Activated naive CD4-positive, alpha-beta T cell treated with anti-CD3 and anti-CD28 coated beads, Interleukin-2, amount 10 ng/mL, durations not matched to agents 7 days and 5 days (primary cell): ENCODE results near the gene RALA.
"Not testable (repeated sequence)": the region's sequence is repeated elsewhere in the genome, so short reads cannot be mapped to it uniquely, and the experiment has no call there.

Experiments
- CTCF ChIA-PET: fragments of 350-600 bp; sonication (Branson Sonifier 250); formaldehyde crosslinking; loops from one replicate; lab custom pipeline; 2021; ENCODE audit warnings: antibody characterized with exemption; lab: Charles Lee
- DNase-seq: peaks from one replicate; pipeline ENCODE4 v3.0.0-alpha.2; 2020
- H3K27ac Mint-ChIP-seq: one replicate; pipeline ENCODE4 v1.8.0; 2021; ENCODE audit warnings: mild to moderate bottlenecking, moderate library complexity, mixed read lengths
- H3K27me3 Mint-ChIP-seq: one replicate; pipeline ENCODE4 v1.8.0; 2021; ENCODE audit warnings: mild to moderate bottlenecking, mixed read lengths
- H3K36me3 Mint-ChIP-seq: one replicate; pipeline ENCODE4 v1.8.0; 2021; ENCODE audit warnings: mixed read lengths
- H3K4me1 Mint-ChIP-seq: one replicate; pipeline ENCODE4 v1.8.0; 2021; ENCODE audit warnings: mixed read lengths
- H3K4me3 Mint-ChIP-seq: one replicate; pipeline ENCODE4 v1.8.0; 2021; ENCODE audit warnings: mild to moderate bottlenecking, moderate library complexity, mixed read lengths
- H3K9me3 Mint-ChIP-seq: one replicate; pipeline ENCODE4 v1.8.0; 2021; ENCODE audit warnings: mixed read lengths

RALA gene

DNA sequence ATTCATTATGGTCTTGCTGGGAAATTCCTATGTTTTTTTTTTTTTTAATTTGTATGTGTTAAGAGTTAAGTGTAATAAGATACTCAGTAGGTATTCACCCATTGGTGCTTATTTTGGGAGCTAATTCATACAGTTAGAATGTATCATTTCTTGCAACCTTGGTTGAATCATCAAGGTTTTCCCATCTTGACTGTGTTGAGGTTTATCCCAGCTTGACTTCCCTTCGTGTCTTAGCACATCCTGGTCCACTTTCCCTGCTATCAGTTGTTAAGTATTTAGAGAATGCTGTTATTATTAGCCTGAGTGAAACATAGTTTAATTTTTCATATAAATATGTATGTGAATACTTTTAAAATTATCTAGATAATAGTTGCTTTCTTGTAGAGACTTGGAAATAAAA is 20.8 kb downstream of the RALA start:
- Mint-ChIP-seq H3K9me3 (no peaks in the 10 kb centered on the region), H3K36me3 (peaks cover 35% of the 10 kb centered on the region), H3K27ac (no peak overlapping the region), H3K4me3 (no peak overlapping the region), H3K27me3 (no peaks in the 10 kb centered on the region), H3K4me1 (peaks cover 9% of the 10 kb centered on the region)
- no peak for DNase-seq
- CTCF ChIA-PET, result no interaction called here

DNA sequence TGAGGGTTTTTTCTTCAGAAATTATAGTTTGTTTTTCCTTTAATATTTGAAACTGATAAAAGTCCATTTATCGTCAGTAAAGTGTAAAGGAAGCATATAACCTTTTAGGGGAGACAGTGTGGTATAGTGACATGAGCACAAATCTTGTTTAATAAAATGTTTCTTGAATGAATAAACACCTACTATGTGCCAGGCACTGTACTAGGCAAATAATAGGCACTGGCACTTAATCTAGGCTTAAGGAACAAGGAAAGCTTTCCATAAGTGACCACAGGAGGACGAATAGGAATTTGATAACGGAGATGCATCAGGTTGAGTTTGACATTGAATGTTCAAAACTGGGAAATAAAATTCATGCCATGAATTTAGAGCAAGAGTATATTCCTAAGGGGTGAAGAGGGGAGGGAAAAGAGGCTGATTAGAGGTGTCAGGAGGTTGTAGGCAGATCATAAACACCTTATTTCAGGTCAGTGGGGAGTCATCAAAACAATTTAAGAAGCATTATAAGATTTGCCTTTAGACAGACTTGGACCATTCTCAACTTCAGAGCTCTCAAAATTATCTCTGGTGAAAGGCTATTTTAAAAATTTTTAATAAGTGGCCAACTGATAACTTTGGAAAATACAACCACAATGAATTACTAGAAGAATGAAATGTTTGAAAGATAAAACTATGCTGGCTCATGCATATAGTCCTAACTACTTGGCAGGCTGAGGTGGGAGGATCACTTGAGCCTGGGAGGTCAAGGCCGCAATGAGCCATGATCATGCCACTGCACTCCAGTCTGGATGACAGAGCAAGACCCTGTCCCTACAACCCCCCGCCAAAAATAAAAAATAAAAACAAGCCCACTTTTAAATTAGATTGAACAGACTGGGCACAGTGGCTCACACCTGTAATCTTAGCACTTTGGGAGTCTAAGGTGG is 22.4 kb downstream of the RALA start:
- H3K4me1 Mint-ChIP-seq, result no peaks in the 10 kb centered on the region
- peaks cover 27% of the 10 kb centered on the region for H3K36me3 Mint-ChIP-seq
- no peak for DNase-seq
- no peaks in the 10 kb centered on the region for H3K27me3 Mint-ChIP-seq
- no peaks in the 10 kb centered on the region for H3K9me3 Mint-ChIP-seq
- no peak overlapping the region for H3K4me3 Mint-ChIP-seq
- no peak overlapping the region for H3K27ac Mint-ChIP-seq
- CTCF ChIA-PET, result interaction anchor here (1.3 kb wide), 1 partner anchor 64 kb away, joined by 3 read pairs; no protein-coding TSS in a partner anchor

DNA sequence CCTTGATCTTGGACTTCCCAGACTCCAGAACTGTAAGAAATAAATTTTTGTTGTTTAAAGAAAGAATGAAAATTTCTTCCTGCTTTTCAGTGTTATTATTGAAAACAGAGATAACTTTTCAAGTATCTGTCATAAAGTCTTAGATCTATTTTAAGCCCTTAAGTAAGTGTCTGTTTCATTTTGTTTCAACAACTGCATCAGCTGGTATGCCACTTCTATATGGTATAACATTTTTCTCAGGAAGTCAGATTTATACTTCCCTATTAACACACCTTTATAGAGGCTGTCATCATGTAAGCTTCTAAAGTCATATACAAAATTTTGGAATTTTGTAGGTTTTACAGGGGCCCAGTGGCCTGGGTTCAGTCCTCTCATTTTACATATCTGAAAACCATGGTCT is 24.4 kb downstream of the RALA start:
- H3K27me3 Mint-ChIP-seq, result no peaks in the 10 kb centered on the region
- no peaks in the 10 kb centered on the region for H3K4me1 Mint-ChIP-seq
- peaks cover 21% of the 10 kb centered on the region for H3K36me3 Mint-ChIP-seq
- H3K4me3 Mint-ChIP-seq, result no peak overlapping the region
- DNase-seq, result no peak
- CTCF ChIA-PET, result no interaction called here
- H3K9me3 Mint-ChIP-seq, result no peaks in the 10 kb centered on the region
- no peak overlapping the region for H3K27ac Mint-ChIP-seq

DNA sequence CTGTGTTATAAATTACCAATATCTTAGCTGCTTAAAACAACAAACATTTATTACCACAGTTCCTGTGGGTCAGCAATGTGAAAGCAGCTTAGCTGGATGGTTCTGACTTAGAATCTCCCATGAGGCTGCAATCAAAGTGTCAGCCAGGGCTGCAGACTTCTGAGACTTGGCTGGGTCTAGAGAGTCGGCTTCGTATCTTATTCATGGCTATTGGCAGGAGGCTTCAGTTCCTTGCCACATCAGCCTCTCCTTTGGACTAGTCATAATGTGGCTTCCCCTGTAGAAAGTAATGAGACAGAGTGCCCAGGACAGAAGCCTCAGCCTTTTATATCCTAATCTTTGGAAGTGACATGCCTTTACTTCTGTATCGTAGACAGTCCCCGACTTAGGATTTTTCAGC is 27.3 kb downstream of the RALA start:
- Mint-ChIP-seq H3K27me3 (no peaks in the 10 kb centered on the region), H3K9me3 (peaks cover 4% of the 10 kb centered on the region), H3K36me3 (peaks cover 36% of the 10 kb centered on the region), H3K4me1 (no peaks in the 10 kb centered on the region), H3K4me3 (no peak overlapping the region), H3K27ac (no peak overlapping the region)
- DNase-seq, result no peak
- CTCF ChIA-PET, result no interaction called here

DNA sequence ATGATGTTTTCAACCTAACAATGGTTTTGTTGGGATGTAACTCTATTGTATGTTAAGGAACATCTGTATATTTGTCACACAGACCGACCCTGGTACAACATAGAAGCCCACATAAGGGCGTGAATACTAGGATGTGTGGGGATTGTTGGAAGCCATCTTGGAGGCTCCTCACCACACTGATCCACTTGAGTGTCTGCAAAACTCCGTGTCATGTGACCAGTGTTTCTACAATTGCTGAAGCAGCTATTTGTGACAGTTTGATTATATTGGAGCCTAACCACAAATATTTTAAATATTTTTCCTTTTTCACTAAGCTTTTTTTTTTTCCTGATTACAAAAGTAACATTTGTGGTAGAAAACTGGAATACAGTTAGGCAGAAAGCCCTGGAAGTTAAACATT is 27.9 kb downstream of the RALA start:
- Mint-ChIP-seq H3K36me3 (peaks cover 42% of the 10 kb centered on the region), H3K4me3 (no peak overlapping the region), H3K9me3 (peaks cover 4% of the 10 kb centered on the region), H3K4me1 (no peaks in the 10 kb centered on the region), H3K27me3 (no peaks in the 10 kb centered on the region), H3K27ac (no peak overlapping the region)
- DNase-seq, result no peak
- CTCF ChIA-PET, result no interaction called here

DNA sequence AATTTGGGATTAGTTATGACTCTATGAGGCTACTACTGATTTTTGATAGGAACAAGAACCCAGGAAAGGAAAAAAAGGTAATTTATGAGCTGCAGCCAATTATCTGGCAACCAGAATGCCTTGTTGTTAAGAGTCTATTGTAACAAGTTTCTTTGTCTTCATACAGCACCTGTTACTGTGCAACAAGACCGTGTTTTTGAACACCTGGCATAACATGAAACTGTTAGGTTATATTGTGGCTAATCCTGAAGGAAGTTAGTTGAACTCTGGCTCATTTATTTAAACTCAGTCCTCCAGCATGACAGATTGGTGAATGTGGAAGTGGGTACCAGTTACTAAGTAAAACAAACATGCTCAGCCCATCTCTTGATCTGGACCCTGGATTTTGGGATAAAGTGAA is 33.0 kb downstream of the RALA start:
- CTCF ChIA-PET, result no interaction called here
- H3K27me3 Mint-ChIP-seq, result no peaks in the 10 kb centered on the region
- peaks cover 4% of the 10 kb centered on the region for H3K4me1 Mint-ChIP-seq

DNA sequence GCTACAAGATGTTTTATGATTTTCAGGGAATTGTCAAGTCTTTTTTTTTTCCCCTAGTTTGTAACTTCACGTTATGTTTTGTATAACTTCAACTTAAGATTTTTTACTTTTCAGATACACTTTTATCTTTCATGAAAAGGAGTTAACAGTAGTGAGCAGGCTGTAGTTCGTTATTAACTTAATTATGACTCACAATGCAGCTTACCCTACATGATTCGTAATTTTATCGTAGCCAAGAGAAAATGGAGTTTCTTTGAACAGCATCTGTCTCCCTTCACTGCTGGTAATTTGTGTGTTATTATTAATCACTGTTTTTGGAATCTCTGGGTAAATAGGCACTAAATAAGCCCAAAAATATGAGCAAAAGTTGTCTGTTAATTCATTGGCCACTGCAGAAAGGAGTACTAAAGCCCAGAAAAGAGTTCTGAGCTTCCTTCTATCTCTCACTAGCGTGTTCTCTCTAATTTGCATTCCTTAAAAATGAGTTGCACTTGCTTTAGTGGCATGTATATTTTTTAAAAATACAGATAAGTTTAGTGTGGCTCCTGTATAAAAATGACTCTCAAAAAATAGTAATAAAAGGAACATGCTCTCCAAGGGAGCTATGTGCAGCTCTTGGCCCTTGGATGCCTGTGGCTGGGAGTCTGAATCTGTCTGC is 36.1 kb downstream of the RALA start:
- CTCF ChIA-PET, result no interaction called here
- Mint-ChIP-seq H3K9me3 (peaks cover 31% of the 10 kb centered on the region), H3K27ac (no peak overlapping the region), H3K4me1 (peaks cover 4% of the 10 kb centered on the region), H3K4me3 (no peak overlapping the region), H3K36me3 (peaks cover 65% of the 10 kb centered on the region), H3K27me3 (no peaks in the 10 kb centered on the region)
- DNase-seq, result no peak

More for the DNA sequence above, 33.0 kb downstream of the RALA start:
- Mint-ChIP-seq H3K9me3 (peaks cover 16% of the 10 kb centered on the region), H3K27ac (no peak overlapping the region), H3K4me3 (no peak overlapping the region), H3K36me3 (peaks cover 48% of the 10 kb centered on the region)
- no peak for DNase-seq

DNA sequence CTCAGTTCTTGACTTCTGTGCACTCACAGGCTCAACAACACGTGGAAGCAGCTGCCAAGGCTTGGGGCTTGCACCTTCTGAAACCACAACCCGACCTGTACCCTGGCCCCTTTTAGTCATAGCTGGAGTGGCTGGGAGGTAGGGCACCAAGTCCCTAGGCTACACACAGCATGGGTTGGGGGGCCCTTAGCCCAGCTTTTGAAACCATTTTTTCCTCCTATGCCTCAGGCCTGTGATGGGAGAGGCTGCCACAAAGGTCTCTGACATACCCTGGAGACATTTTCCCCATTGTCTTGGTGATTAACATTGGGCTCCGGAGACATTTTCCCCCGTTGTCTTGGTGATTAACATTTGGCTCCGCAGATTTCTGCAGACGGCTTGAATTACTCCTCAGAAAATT is 38.6 kb downstream of the RALA start:
- CTCF ChIA-PET, result no interaction called here
- H3K4me1 Mint-ChIP-seq, result no peaks in the 10 kb centered on the region

DNA sequence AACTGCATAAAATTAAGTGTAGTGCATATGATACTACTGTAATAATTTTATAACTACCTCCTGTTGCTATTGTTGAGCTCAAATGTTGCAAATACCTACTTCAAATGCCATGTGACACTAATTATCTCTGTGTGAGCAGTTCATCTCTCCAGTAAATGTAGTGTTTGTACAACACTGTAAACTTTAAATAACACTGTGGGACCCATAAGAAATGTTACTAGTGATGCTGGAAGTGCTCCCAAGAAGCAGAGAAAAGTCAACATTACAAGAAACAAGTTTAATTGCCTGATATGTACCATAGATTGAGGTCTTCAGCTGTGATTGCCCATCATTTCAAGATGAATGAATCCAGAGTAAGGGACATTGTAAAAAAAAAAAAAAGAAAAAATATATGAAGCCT is 39.9 kb downstream of the RALA start:
- CTCF ChIA-PET, result no interaction called here
- Mint-ChIP-seq H3K27me3 (no peaks in the 10 kb centered on the region), H3K36me3 (peaks cover 55% of the 10 kb centered on the region), H3K27ac (no peak overlapping the region), H3K4me1 (peaks cover 5% of the 10 kb centered on the region), H3K9me3 (peaks cover 28% of the 10 kb centered on the region), H3K4me3 (no peak overlapping the region)
- no peak for DNase-seq

More for the DNA sequence above, 38.6 kb downstream of the RALA start:
- no peak for DNase-seq
- H3K4me3 Mint-ChIP-seq, result no peak overlapping the region
- peaks cover 28% of the 10 kb centered on the region for H3K9me3 Mint-ChIP-seq
- H3K36me3 Mint-ChIP-seq, result peaks cover 56% of the 10 kb centered on the region
- H3K27ac Mint-ChIP-seq, result no peak overlapping the region
- no peaks in the 10 kb centered on the region for H3K27me3 Mint-ChIP-seq

DNA sequence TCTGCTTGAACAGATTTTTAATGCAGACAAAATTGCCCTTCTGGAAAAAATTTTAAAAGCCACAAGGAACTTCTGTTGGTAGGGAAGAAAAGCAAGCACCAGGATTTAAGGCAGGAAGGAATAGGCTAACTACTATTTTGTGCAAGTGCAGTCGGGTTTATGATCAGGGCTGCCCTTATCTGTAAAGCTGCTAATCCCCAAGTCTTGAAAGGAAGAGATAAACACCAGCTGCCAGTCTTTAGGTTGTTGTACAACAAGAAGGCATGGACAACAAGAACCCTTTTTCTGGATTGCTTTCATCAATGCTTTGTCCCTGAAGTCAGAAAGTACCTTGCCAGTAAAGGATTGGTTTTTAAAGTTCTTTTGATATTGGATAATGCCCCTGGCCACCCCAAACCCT is 40.7 kb downstream of the RALA start:
- H3K36me3 Mint-ChIP-seq, result peaks cover 52% of the 10 kb centered on the region
- H3K4me3 Mint-ChIP-seq, result no peak overlapping the region
- CTCF ChIA-PET, result no interaction called here
- DNase-seq, result no peak
- H3K27ac Mint-ChIP-seq, result no peak overlapping the region
- H3K27me3 Mint-ChIP-seq, result no peaks in the 10 kb centered on the region
- H3K9me3 Mint-ChIP-seq, result peaks cover 28% of the 10 kb centered on the region
- peaks cover 5% of the 10 kb centered on the region for H3K4me1 Mint-ChIP-seq

DNA sequence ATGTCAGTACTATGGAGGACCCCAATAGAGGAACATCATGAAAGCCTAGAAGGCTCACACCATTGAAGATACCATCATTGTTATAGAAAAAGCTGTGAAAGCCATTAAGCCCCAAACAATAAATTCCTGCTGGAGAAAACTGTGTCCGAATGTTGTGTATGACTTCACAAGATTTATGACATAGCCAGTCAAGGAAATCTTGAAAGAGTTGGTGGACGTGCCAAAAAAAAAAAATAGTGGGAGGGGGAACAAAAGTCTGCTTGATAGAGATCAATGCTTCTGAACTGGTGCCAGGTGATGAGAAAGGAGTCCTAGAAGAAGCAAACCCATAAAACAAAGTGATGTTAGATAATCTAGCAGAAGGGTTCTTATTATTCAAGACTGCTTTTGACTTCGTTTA is 41.2 kb downstream of the RALA start:
- no peak for DNase-seq
- peaks cover 48% of the 10 kb centered on the region for H3K36me3 Mint-ChIP-seq
- H3K4me3 Mint-ChIP-seq, result no peak overlapping the region
- no peaks in the 10 kb centered on the region for H3K27me3 Mint-ChIP-seq
- H3K27ac Mint-ChIP-seq, result no peak overlapping the region
- peaks cover 25% of the 10 kb centered on the region for H3K9me3 Mint-ChIP-seq
- CTCF ChIA-PET, result interaction anchor here (0.5 kb wide), 1 partner anchor 284 kb away, joined by 3 read pairs; no protein-coding TSS in a partner anchor
- peaks cover 5% of the 10 kb centered on the region for H3K4me1 Mint-ChIP-seq

DNA sequence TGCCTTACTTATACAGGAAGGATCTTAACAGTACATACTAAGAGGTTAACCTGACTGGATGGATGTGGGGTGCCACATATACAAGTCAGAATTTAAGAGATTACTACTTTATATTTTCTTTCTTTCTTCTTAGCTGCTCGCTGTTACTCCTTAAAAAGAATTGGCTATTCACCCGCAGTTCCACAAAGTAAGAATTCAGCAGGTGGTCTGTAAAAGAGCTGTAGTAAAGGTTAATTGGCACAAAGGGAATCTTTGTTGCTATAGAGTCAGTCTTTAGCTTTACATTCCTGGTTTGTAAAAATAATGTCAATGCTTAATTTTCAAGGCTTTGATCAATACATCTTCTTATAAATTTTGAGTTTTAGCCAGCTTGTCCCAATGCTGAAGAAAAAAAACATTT is 43.2 kb downstream of the RALA start:
- H3K9me3 Mint-ChIP-seq, result peaks cover 14% of the 10 kb centered on the region
- no peak overlapping the region for H3K27ac Mint-ChIP-seq
- no peaks in the 10 kb centered on the region for H3K27me3 Mint-ChIP-seq
- H3K4me3 Mint-ChIP-seq, result no peak overlapping the region
- DNase-seq, result no peak
- H3K36me3 Mint-ChIP-seq, result peaks cover 37% of the 10 kb centered on the region
- CTCF ChIA-PET, result no interaction called here
- peaks cover 5% of the 10 kb centered on the region for H3K4me1 Mint-ChIP-seq

DNA sequence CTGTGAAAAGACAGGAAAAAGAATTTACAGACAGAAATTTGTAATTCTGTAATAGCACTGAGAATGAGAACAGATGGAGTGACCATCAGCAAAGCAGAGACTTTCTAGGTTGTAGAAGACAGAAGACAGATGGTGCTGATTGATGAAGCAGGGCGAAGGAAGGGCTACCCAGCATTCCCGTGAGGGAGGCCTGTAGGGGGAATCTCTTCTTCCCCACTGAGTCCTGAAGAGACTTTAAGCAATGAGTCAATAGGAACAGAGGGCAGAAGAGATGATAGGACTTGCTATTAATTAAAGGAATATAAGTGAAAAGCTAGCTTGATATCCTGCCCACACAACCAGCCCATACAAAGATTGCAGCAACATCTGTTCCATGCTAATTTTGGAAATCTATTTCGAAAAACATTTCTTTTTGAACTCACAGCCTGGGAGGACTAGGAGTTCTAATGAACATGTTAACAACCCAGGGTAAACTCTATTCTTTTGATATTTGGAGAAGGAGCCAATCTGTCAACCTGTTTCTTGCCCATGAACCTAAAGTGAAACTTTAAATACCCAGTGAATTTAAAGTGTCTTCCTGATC is 44.1 kb downstream of the RALA start:
- H3K4me3 Mint-ChIP-seq, result no peak overlapping the region
- peaks cover 5% of the 10 kb centered on the region for H3K4me1 Mint-ChIP-seq
- H3K9me3 Mint-ChIP-seq, result peaks cover 10% of the 10 kb centered on the region

DNA sequence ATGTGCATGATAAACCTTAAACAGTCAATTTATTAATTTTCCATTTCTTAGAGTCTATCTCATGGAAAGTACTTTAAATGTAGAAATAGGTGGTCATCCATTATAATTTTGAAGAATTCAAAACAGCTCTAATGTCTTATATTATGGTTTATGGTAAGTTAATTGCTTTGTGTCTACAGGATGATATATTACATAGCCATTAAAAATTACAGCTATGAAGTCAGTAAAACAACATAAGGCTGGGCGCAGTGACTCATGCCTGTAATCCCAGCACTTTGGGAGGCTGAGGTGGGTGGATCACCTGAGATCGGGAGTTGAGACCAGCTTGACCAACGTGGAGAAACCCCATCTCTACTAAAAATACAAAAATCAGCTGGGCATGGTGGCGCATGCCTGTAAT is 44.9 kb downstream of the RALA start:
- H3K9me3 Mint-ChIP-seq, CTCF ChIA-PET, H3K4me3 Mint-ChIP-seq, DNase-seq, H3K27me3 Mint-ChIP-seq, H3K27ac Mint-ChIP-seq, H3K4me1 Mint-ChIP-seq: not testable (repeated sequence)
- H3K36me3 Mint-ChIP-seq, result peaks cover 26% of the 10 kb centered on the region

More for the DNA sequence above, 44.1 kb downstream of the RALA start:
- DNase-seq, result no peak
- CTCF ChIA-PET, result no interaction called here
- Mint-ChIP-seq H3K36me3 (peaks cover 30% of the 10 kb centered on the region), H3K27ac (peak overlapping the region; percentile 12), H3K27me3 (no peaks in the 10 kb centered on the region)
